BLaER1 treated with 17β-estradiol and CSF1 and Interleukin-3, amounts not matched to agents 10 nM and 100 nM (cell line): Measurements from ENCODE around the gene GPR158.

Experiments used
- H3K27ac ChIP-seq, 11 experiments: shearing (Covaris generic); formaldehyde crosslinking; 2 replicates each; pipeline ENCODE4 v1.8.1; 2022
- H3K27me3 ChIP-seq, 11 experiments: shearing (Covaris generic); formaldehyde crosslinking; 2 replicates each; pipeline ENCODE4 v1.8.1; 2022
- H3K36me3 ChIP-seq, 11 experiments: shearing (Covaris generic); formaldehyde crosslinking; 2 replicates each; pipeline ENCODE4 v1.8.1; 2022
- H3K4me1 ChIP-seq, 10 experiments: shearing (Covaris generic); formaldehyde crosslinking; 2 replicates each; pipeline ENCODE4 v1.8.1; 2022
- H3K4me2 ChIP-seq, 11 experiments: shearing (Covaris generic); formaldehyde crosslinking; 2 replicates each; pipeline ENCODE4 v1.8.1; 2022
- H3K4me3 ChIP-seq, 10 experiments: shearing (Covaris generic); formaldehyde crosslinking; 2 replicates each; pipeline ENCODE4 v1.8.1; 2022
- H3K9ac ChIP-seq, 11 experiments: shearing (Covaris generic); formaldehyde crosslinking; 2 replicates each; pipeline ENCODE4 v1.8.1; 2022
- H3K9me3 ChIP-seq, 11 experiments: shearing (Covaris generic); formaldehyde crosslinking; replicated peaks in 1 of 11; 2 replicates each; pipeline ENCODE4 v1.8.1; 2022
- H4K20me1 ChIP-seq, 11 experiments: shearing (Covaris generic); formaldehyde crosslinking; 2 replicates each; pipeline ENCODE4 v1.8.1; 2022
- Cebpa-rat ChIP-seq, 11 experiments: shearing (Covaris generic); IDR thresholded peaks; 2 replicates each; pipeline ENCODE4 v1.8.1; 2022

Gene GPR158

DNA sequence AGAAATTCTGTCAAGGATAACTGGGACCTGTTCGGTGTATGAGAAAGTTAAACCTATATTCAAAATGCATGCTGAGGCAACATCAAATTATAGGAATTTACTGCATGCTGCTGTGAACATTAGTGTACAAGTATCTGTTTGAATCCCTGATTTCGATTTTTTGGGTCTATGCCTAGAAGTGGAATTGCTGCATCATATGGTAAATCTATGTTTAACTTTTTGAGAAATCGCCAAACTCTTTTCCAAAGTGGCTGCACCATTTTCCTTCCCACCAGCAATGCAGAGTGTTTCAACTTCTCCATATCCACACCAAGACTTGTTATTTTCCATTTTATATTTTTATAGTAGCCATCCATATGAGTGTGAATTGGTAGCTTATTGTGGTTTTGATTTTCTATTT, 306.7 kb downstream of the GPR158 start:
- Histone ChIP-seq H3K4me2 (no peak overlapping the region), H3K4me1 (no peaks in the 10 kb centered on the region), H4K20me1 (no peaks in the 10 kb centered on the region), H3K9me3 (peaks cover 0 to 9% (median 0%) of the 10 kb centered on the region in 11 experiments; a peak in 6 of 22 replicates), H3K4me3 (no peak overlapping the region), H3K36me3 (no peaks in the 10 kb centered on the region), H3K27me3 (no peaks in the 10 kb centered on the region), H3K27ac (no peak overlapping the region), H3K9ac (no peak overlapping the region)
- TF ChIP-seq Cebpa-rat (IDR thresholded peaks at IDR 0.05), result no peak

DNA sequence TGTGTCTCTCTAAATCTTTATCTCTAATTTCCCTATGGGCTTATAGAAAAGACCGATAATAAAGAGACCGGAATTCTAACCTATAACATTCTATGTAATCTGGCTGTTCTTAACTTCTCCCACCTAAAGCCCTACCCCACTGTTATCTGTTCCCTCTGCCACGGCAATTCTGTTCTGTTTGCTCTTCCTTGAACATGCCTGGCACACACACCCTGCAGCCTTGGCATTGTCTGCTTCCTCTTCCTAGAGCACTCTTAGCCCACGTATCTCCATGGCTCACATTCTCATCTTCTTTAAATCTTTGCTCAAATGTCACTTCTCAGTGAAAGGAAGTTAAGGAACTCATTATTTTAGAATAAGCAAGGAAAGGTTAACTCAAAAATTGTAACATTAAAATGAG, 309.2 kb downstream of the GPR158 start:
- no peak overlapping the region for H3K4me3 ChIP-seq
- H3K27ac ChIP-seq, result no peak overlapping the region
- no peak overlapping the region for H3K4me2 ChIP-seq
- no peaks in the 10 kb centered on the region for H3K36me3 ChIP-seq
- peaks cover 0 to 9% (median 0%) of the 10 kb centered on the region in 11 experiments; a peak in 6 of 22 replicates for H3K9me3 ChIP-seq
- H3K4me1 ChIP-seq, result no peaks in the 10 kb centered on the region
- no peak for TF ChIP-seq Cebpa-rat (IDR thresholded peaks at IDR 0.05)
- H3K9ac ChIP-seq, result no peak overlapping the region
- no peaks in the 10 kb centered on the region for H4K20me1 ChIP-seq
- no peaks in the 10 kb centered on the region for H3K27me3 ChIP-seq

DNA sequence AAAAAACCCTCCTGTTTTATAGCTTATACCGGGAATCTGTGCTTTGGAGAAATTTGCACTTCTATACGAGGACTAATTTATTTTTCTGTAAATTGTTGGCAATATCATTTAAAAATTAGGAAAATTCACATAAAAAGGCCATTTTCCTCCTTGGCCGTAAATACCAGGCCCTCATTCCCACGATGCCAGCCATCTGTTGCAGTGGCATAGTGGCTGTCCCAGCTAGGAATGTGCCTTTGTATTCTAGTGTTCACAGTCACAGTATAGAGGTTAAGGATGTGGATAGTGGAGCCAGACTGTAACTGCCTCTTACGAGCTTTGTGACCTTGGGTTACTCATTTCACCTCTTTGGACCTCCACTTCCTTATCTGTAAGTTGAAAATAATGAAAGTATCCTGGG, 312.5 kb downstream of the GPR158 start:
- H3K4me1 ChIP-seq, result no peaks in the 10 kb centered on the region
- H4K20me1 ChIP-seq, result no peaks in the 10 kb centered on the region
- H3K4me3 ChIP-seq, result no peak overlapping the region
- no peaks in the 10 kb centered on the region for H3K27me3 ChIP-seq
- no peak for TF ChIP-seq Cebpa-rat (IDR thresholded peaks at IDR 0.05)
- peaks cover 0 to 9% (median 0%) of the 10 kb centered on the region in 11 experiments; a peak in 6 of 22 replicates for H3K9me3 ChIP-seq
- no peak overlapping the region for H3K9ac ChIP-seq
- no peak overlapping the region for H3K4me2 ChIP-seq
- H3K36me3 ChIP-seq, result no peaks in the 10 kb centered on the region
- H3K27ac ChIP-seq, result no peak overlapping the region

DNA sequence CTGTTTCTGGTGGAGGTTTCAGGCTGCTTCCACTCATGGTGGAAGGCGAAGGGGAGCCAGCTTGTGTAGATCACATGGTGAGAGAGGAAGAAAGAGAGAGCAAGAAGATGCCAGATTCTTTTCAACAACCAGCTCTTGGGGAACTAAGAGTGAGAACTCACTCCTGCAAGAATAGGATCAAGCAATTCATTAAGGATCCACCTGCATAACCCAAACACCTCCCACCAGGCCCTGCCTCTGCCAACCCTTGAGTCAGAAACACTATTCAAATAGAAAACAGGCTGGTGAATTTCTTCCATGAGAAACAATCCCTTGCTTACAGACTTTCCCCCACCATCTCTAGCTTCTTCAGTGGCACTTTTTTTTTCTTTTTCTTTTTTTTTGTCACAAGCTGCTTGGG, 317.2 kb downstream of the GPR158 start:
- no peak overlapping the region for H3K27ac ChIP-seq
- H3K4me1 ChIP-seq, result no peaks in the 10 kb centered on the region
- H3K4me2 ChIP-seq, result no peak overlapping the region
- no peaks in the 10 kb centered on the region for H3K36me3 ChIP-seq
- H3K9me3 ChIP-seq, result no peaks in the 10 kb centered on the region
- no peaks in the 10 kb centered on the region for H3K27me3 ChIP-seq
- no peak overlapping the region for H3K9ac ChIP-seq
- H3K4me3 ChIP-seq, result no peak overlapping the region
- no peak for TF ChIP-seq Cebpa-rat (IDR thresholded peaks at IDR 0.05)
- H4K20me1 ChIP-seq, result no peaks in the 10 kb centered on the region

DNA sequence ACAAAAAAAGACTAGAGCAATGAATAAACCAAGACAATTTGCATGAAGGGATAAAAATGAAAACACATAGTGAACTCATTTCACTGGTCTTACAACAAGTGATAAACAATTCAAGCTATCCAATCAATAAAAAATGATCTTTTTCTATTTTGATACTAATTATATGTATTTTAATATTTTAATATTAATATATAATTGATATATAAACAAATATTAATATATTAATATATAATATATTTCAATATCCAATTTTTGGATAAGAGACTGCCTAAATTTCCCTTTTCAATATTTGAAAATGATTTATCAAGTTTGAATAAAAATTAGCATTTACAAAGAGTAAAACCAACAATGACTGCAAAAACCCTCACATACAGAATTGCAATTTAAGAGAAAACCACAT, 317.9 kb downstream of the GPR158 start:
- no peak overlapping the region for H3K9ac ChIP-seq
- no peaks in the 10 kb centered on the region for H3K9me3 ChIP-seq
- TF ChIP-seq Cebpa-rat (IDR thresholded peaks at IDR 0.05), result no peak
- no peaks in the 10 kb centered on the region for H3K36me3 ChIP-seq
- no peaks in the 10 kb centered on the region for H3K27me3 ChIP-seq
- no peak overlapping the region for H3K4me2 ChIP-seq
- H3K27ac ChIP-seq, result no peak overlapping the region
- H3K4me1 ChIP-seq, result no peaks in the 10 kb centered on the region
- H3K4me3 ChIP-seq, result no peak overlapping the region
- H4K20me1 ChIP-seq, result no peaks in the 10 kb centered on the region

DNA sequence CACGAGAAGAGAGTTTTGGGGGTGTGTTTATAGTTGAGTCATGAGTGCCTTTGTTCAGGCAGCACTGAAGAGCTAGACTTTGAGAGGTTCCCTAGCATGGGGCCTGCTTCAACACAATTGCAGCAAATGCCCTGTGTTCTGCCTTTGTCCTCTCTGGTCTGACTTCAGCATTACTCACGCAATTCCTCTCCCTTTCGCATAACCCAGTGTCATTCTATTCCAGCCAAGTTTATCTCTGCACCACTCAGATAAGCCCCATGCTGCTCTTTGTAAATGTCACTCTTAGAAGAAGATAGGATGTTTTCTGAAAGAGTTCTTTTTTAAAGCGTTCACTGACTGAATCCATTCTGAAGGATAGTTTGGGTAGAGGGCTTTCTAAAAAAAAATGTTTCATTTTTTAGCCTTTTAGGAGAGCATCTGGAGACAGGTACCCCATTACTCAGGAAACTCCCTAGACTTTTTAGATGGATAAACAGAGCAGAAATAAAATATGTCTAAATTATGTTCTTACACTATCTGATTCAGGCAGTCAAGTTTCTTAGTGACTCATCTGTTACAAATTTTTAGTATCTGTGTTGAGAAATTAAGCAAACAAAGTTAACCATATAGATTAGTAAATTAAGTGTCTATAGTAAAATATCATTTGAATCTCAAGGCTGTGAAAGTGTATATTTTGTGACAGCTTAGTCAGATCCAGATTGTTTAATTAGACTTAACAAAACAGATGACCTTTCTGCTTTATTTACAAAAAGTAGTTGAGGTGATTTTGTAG, 318.5 kb downstream of the GPR158 start:
- Histone ChIP-seq H3K36me3 (no peaks in the 10 kb centered on the region), H3K4me3 (no peak overlapping the region), H3K27me3 (no peaks in the 10 kb centered on the region), H3K4me1 (no peaks in the 10 kb centered on the region), H3K27ac (no peak overlapping the region), H4K20me1 (no peaks in the 10 kb centered on the region), H3K4me2 (no peak overlapping the region), H3K9me3 (no peaks in the 10 kb centered on the region), H3K9ac (no peak overlapping the region)
- TF ChIP-seq Cebpa-rat (IDR thresholded peaks at IDR 0.05), result no peak

DNA sequence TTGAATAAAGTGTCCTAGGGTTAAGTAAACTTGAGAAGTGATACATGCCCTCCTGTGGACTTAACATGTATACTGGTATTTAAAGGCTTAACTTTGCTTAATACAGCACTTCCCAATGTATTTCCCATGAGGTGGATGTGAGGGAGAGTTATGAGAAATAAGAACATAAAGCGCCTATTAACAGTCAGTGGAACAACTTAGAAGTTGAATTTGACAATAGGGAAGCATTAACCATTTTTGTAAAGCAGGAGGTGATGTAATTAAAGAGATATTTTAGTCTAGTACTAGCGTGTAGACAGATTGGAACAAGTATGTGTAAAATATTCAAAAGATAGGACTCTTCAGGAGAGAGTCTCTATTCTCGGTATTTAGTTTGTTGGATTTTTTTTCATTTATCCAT, 322.4 kb downstream of the GPR158 start:
- H3K36me3 ChIP-seq, result no peaks in the 10 kb centered on the region
- H3K27me3 ChIP-seq, result no peaks in the 10 kb centered on the region
- no peaks in the 10 kb centered on the region for H3K9me3 ChIP-seq
- no peak overlapping the region for H3K4me2 ChIP-seq
- H3K4me1 ChIP-seq, result no peaks in the 10 kb centered on the region
- no peak overlapping the region for H3K27ac ChIP-seq
- H4K20me1 ChIP-seq, result no peaks in the 10 kb centered on the region
- no peak for TF ChIP-seq Cebpa-rat (IDR thresholded peaks at IDR 0.05)
- H3K9ac ChIP-seq, result no peak overlapping the region
- H3K4me3 ChIP-seq, result no peak overlapping the region

DNA sequence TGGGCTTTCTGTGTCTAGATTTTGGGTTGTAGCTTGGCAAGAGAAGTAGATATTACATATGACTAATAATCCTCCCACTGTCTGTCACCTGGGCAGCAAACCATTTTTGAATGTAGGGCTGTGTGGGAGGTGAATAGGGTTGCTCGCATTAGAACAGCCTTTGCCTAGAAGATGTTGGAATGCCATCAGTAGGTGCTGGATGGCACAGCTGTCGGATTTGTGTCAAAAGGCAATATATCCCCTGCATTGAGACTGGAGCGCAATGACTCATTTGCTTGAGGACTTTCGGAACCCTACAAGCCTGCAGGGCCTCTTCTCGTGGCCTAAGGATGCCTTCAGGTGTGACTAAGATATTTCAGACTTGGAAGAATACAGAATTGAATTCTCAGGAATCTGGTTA, 323.8 kb downstream of the GPR158 start:
- Histone ChIP-seq H3K4me3 (no peak overlapping the region), H3K27ac (no peak overlapping the region), H4K20me1 (no peaks in the 10 kb centered on the region), H3K4me2 (no peak overlapping the region), H3K27me3 (no peaks in the 10 kb centered on the region), H3K9ac (no peak overlapping the region), H3K9me3 (no peaks in the 10 kb centered on the region), H3K4me1 (no peaks in the 10 kb centered on the region), H3K36me3 (no peaks in the 10 kb centered on the region)
- no peak for TF ChIP-seq Cebpa-rat (IDR thresholded peaks at IDR 0.05)

DNA sequence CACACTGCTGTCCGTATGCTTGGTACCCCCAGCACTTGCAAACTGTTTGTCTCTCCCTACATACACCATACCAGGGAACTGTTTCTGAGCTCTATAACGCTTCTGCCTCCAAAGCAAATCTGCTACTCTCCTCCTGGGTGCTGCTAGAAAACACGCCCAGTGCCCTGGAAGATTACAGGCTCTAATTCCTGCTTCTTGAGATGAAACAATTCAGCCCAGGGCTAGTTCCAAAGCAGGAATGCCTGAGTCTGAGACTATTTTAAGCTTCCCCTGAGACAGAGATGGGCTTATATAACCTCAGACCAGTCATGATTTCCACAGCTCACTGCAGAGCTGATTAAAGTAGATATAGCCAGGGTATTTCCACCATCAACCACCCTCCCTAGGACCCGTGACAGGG, 327.1 kb downstream of the GPR158 start:
- Histone ChIP-seq H3K27me3 (no peaks in the 10 kb centered on the region), H3K4me3 (no peak overlapping the region), H3K27ac (no peak overlapping the region), H3K36me3 (no peaks in the 10 kb centered on the region), H3K4me2 (no peak overlapping the region), H3K4me1 (no peaks in the 10 kb centered on the region), H3K9ac (no peak overlapping the region), H3K9me3 (no peaks in the 10 kb centered on the region), H4K20me1 (no peaks in the 10 kb centered on the region)
- no peak for TF ChIP-seq Cebpa-rat (IDR thresholded peaks at IDR 0.05)

DNA sequence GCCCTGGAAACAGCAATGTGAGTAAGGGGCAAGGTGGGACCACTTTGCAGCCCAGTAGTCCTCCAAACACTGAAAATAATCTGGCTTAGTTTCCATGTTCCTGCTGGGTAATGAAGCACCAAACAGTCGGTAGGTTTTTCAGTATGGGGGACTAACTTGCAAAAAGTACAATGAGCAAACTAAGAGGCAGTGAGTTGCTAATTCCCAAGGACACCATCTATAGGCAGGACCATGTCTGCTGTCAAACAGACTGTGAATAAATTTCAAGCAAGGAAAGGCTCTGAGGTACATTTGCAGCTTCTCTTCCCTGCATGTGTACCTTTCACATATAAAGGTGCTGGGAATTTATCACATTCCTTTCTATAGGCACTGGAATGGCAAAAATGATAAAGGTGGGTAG, 327.7 kb downstream of the GPR158 start:
- TF ChIP-seq Cebpa-rat (IDR thresholded peaks at IDR 0.05), result no peak
- Histone ChIP-seq H3K9me3 (no peaks in the 10 kb centered on the region), H3K27ac (no peak overlapping the region), H3K27me3 (no peaks in the 10 kb centered on the region), H3K9ac (no peak overlapping the region), H4K20me1 (no peaks in the 10 kb centered on the region), H3K4me2 (no peak overlapping the region), H3K4me1 (no peaks in the 10 kb centered on the region), H3K36me3 (no peaks in the 10 kb centered on the region), H3K4me3 (no peak overlapping the region)
